ENCODE measurements around the gene SEMA3D. TPM values are rescaled to one million over a fixed set of nuclear protein-coding genes. Genes with fewer than 3 reads are reported as not detected.

Gene SEMA3D
- total RNA-seq, 1 experiment from 2014 or later: 0.61 TPM

GRCh38 chr7:85230623-85231022 lies 43.8 kb upstream of the SEMA3D start:
- Histone ChIP-seq H3K9me3 (no peaks in the 10 kb centered on the region), H3K4me3 (ENCODE audit: low read depth, low read length) (no peak overlapping the region), H3K4me1 (0 out of 2 replicates have a peak, but pooled peaks cover 5% of the 10 kb centered on the region), H3K27me3 (replicated peaks; ENCODE audit: control insufficient read depth, insufficient read depth, low read length) (no peaks in the 10 kb centered on the region), H3K36me3 (ENCODE audit: control insufficient read depth, insufficient read depth, low read length) (no peaks in the 10 kb centered on the region)
- intact Hi-C loops (cut with micrococcal nuclease; ENCODE audit: unreplicated experiment): no loop called here
- no peak for TF ChIP-seq CTCF (IDR thresholded peaks at IDR 0.05; ENCODE audit: insufficient read depth in 1 of 2, low read depth in 1 of 2, low read length in 1 of 2, severe bottlenecking in 1 of 2, unreplicated experiment in 1 of 2)
- POLR2A ChIA-PET: no interaction called here
- no peaks in the 10 kb centered on the region for H3K27me3 Mint-ChIP-seq (ENCODE audit: insufficient read depth, unreplicated experiment)
- H3K9me3 Mint-ChIP-seq (ENCODE audit: unreplicated experiment): peaks cover 12% of the 10 kb centered on the region
- H3K27ac Mint-ChIP-seq (ENCODE audit: unreplicated experiment): no peak overlapping the region
- no peak for DNase-seq
- no TSS peak for BruUV-seq (replicated peaks)
- peaks cover 19% of the 10 kb centered on the region for H3K4me1 Mint-ChIP-seq (ENCODE audit: low read depth, unreplicated experiment)
- H3K36me3 Mint-ChIP-seq (ENCODE audit: insufficient read depth, unreplicated experiment): no peaks in the 10 kb centered on the region
- no peak overlapping the region for H3K4me3 Mint-ChIP-seq (ENCODE audit: unreplicated experiment)
- CTCF ChIA-PET: no interaction called here

GRCh38 chr7:85229544-85229943 lies 42.7 kb upstream of the SEMA3D start:
- H3K36me3 ChIP-seq (ENCODE audit: control insufficient read depth, insufficient read depth, low read length): no peaks in the 10 kb centered on the region
- H3K27ac Mint-ChIP-seq (ENCODE audit: unreplicated experiment): no peak overlapping the region

GRCh38 chr7:85226361-85227085 lies 39.7 kb upstream of the SEMA3D start:
- ChIA-PET CTCF (no interaction called here), POLR2A (no interaction called here)
- Histone ChIP-seq H3K36me3 (ENCODE audit: control insufficient read depth, insufficient read depth, low read length) (no peaks in the 10 kb centered on the region), H3K4me1 (peaks cover 6% of the 10 kb centered on the region; the same call in 1 of the 2 replicates), H3K27me3 (replicated peaks; ENCODE audit: control insufficient read depth, insufficient read depth, low read length) (no peaks in the 10 kb centered on the region), H3K9me3 (no peaks in the 10 kb centered on the region), H3K4me3 (ENCODE audit: low read depth, low read length) (no peak overlapping the region)
- no TSS peak for BruUV-seq (replicated peaks)
- Mint-ChIP-seq H3K9me3 (ENCODE audit: unreplicated experiment) (peaks cover 12% of the 10 kb centered on the region), H3K4me3 (ENCODE audit: unreplicated experiment) (no peak overlapping the region), H3K36me3 (ENCODE audit: insufficient read depth, unreplicated experiment) (no peaks in the 10 kb centered on the region), H3K27ac (ENCODE audit: unreplicated experiment) (no peak overlapping the region), H3K27me3 (ENCODE audit: insufficient read depth, unreplicated experiment) (no peaks in the 10 kb centered on the region), H3K4me1 (ENCODE audit: low read depth, unreplicated experiment) (peaks cover 5% of the 10 kb centered on the region)
- DNase-seq: no peak
- TF ChIP-seq CTCF (IDR thresholded peaks at IDR 0.05; ENCODE audit: insufficient read depth in 1 of 2, low read depth in 1 of 2, low read length in 1 of 2, severe bottlenecking in 1 of 2, unreplicated experiment in 1 of 2): no peak
- intact Hi-C loops (cut with micrococcal nuclease; ENCODE audit: unreplicated experiment): no loop called here

More at GRCh38 chr7:85229544-85229943, 42.7 kb upstream of the SEMA3D start:
- intact Hi-C loops (cut with micrococcal nuclease; ENCODE audit: unreplicated experiment): no loop called here
- Mint-ChIP-seq H3K27me3 (ENCODE audit: insufficient read depth, unreplicated experiment) (no peaks in the 10 kb centered on the region), H3K4me3 (ENCODE audit: unreplicated experiment) (no peak overlapping the region), H3K4me1 (ENCODE audit: low read depth, unreplicated experiment) (peaks cover 18% of the 10 kb centered on the region), H3K9me3 (ENCODE audit: unreplicated experiment) (peaks cover 12% of the 10 kb centered on the region), H3K36me3 (ENCODE audit: insufficient read depth, unreplicated experiment) (no peaks in the 10 kb centered on the region)
- no peak for TF ChIP-seq CTCF (IDR thresholded peaks at IDR 0.05; ENCODE audit: insufficient read depth in 1 of 2, low read depth in 1 of 2, low read length in 1 of 2, severe bottlenecking in 1 of 2, unreplicated experiment in 1 of 2)
- Histone ChIP-seq H3K27me3 (replicated peaks; ENCODE audit: control insufficient read depth, insufficient read depth, low read length) (no peaks in the 10 kb centered on the region), H3K4me1 (0 out of 2 replicates have a peak, but pooled peaks cover 5% of the 10 kb centered on the region), H3K9me3 (no peaks in the 10 kb centered on the region), H3K4me3 (ENCODE audit: low read depth, low read length) (no peak overlapping the region)
- DNase-seq: no peak
- CTCF ChIA-PET: no interaction called here
- POLR2A ChIA-PET: no interaction called here
- BruUV-seq (replicated peaks): no TSS peak

Data from Caco-2 (cell line).